H1 (cell line): Measurements from ENCODE around the gene CD37. TPM values are rescaled to one million over a fixed set of nuclear protein-coding genes. Genes with fewer than 3 reads are reported as not detected.

ENCODE experiments used
- POLR2A ChIP-seq, 2 experiments: IDR thresholded peaks; 1 replicate in 1 of 2; 2 replicates in 1 of 2; pipeline ENCODE4 v1.6.1; 2011; ENCODE audit warnings: low read depth in 2 of 2, low read length in 2 of 2, mild to moderate bottlenecking in 2 of 2; ENCODE audit errors: control extremely low read depth in 1 of 2
- POLR2AphosphoS5 ChIP-seq: IDR thresholded peaks from 2 replicates; pipeline ENCODE4 v1.6.1; 2011; ENCODE audit warnings: low read depth, low read length
- TBP ChIP-seq: IDR thresholded peaks from 2 replicates; pipeline ENCODE4 v1.6.1; 2011; ENCODE audit warnings: low read depth, low read length, improper control_type of control experiment
- polyA plus RNA-seq, 7 experiments: library from polyadenylated mRNA; depleted of rRNA in 3 of 7; stranded (reverse) in 5 of 7; unstranded in 2 of 7; fragments of >200 nt in 5 of 7; fragments of 200-250 nt in 2 of 7; gene quantifications; 1 replicate in 5 of 7; 2 replicates in 1 of 7; 4 replicates in 1 of 7; pipeline versions ENCODE4 v1.2.1 to v1.2.3, GENCODE V29; 2011 to 2013; ENCODE audit warnings: missing spikeins in 2 of 7, mixed read lengths in 2 of 7
- total RNA-seq: library from RNA; stranded (reverse); fragmentation: NEBNext Ultra II Directional; extraction: Animal tissue kit (Norgen Biotek cat#: 25700); gene quantifications from 2 replicates; pipeline ENCODE4 v1.2.1, GENCODE V29; 2021
- TF ChIP-seq, protein P1 (sequence below), 3 experiments: IDR thresholded peaks; 1 replicate in 2 of 3; 2 replicates in 1 of 3; pipeline versions ENCODE4 v1.5.1 to v1.6.1; 2011; ENCODE audit warnings: low read length in 3 of 3, mild to moderate bottlenecking in 3 of 3, inconsistent platforms in 2 of 3, low read depth in 1 of 3, moderate library complexity in 1 of 3; ENCODE audit not compliant: insufficient read depth in 1 of 3; ENCODE audit errors: control extremely low read depth in 1 of 3
- TF ChIP-seq, protein P2 (sequence below): IDR thresholded peaks from 2 replicates; pipeline ENCODE4 v1.6.1; 2011; ENCODE audit warnings: low read depth, mild to moderate bottlenecking, low read length; ENCODE audit not compliant: insufficient read depth

Gene CD37
- total and polyA plus RNA-seq, 2 of the 8 experiments (the other 6 are each of a cell fraction or from before 2014, with no cell fraction given): not detected

DNA sequence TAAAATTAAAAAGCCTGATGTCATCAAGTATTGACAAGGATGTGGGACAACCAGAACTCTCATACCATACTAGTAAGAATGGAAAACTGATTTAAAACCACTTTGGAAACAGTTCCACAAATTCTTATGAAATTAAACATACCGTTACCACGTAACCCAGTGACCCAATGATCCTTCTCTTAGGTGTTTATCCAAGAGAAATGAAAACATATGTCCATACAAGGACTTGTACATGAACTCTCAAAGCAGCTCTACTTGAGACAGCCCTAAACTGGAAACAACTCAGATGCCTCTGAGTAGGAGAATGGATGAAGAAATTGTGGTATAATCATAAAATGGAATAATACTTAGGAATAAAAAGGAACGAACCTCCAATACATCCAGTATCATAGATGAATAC is 37.8 kb upstream of the CD37 start (continued):
- TF ChIP-seq, protein P1, sequence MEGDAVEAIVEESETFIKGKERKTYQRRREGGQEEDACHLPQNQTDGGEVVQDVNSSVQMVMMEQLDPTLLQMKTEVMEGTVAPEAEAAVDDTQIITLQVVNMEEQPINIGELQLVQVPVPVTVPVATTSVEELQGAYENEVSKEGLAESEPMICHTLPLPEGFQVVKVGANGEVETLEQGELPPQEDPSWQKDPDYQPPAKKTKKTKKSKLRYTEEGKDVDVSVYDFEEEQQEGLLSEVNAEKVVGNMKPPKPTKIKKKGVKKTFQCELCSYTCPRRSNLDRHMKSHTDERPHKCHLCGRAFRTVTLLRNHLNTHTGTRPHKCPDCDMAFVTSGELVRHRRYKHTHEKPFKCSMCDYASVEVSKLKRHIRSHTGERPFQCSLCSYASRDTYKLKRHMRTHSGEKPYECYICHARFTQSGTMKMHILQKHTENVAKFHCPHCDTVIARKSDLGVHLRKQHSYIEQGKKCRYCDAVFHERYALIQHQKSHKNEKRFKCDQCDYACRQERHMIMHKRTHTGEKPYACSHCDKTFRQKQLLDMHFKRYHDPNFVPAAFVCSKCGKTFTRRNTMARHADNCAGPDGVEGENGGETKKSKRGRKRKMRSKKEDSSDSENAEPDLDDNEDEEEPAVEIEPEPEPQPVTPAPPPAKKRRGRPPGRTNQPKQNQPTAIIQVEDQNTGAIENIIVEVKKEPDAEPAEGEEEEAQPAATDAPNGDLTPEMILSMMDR (IDR thresholded peaks at IDR 0.05; ENCODE audit: control extremely low read depth in 1 of 3, insufficient read depth in 1 of 3, low read depth in 1 of 3, low read length in 3 of 3): no peak
- no peak for TF ChIP-seq TBP
- TF ChIP-seq, protein P2, sequence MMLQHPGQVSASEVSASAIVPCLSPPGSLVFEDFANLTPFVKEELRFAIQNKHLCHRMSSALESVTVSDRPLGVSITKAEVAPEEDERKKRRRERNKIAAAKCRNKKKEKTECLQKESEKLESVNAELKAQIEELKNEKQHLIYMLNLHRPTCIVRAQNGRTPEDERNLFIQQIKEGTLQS: no peak
- TF ChIP-seq POLR2AphosphoS5: no peak
- no peak for TF ChIP-seq POLR2A (IDR thresholded peaks at IDR 0.05; ENCODE audit: control extremely low read depth in 1 of 2, low read depth in 2 of 2, low read length in 2 of 2)
